ENCODE results near the gene KDM3B.
"Not testable (repeated sequence)": the region's sequence is repeated elsewhere in the genome, so short reads cannot be mapped to it uniquely, and the experiment has no call there.

The KDM3B gene

DNA sequence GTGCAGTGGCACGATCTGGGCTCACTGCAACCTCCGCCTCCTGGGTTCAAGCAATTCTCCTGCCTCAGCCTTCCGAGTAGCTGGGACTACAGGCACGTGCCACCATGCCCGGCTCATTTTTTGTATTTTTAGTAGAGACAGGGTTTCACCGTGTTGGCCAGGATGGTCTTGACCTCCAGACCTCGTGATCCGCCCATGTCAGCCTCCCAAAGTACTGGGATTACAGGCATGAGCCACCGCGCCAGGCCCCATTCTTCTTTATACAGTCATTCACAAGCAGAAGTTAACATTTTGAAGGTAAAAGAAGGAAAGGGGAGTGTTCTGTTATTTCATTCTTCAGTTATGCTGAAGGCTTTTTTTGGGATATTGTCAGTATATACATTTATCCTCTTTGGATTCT is 37.4 kb downstream of the KDM3B start:
- not testable (repeated sequence) for H3K36me3 ChIP-seq (ENCODE audit: control insufficient read depth, insufficient read depth, low read length); H3K27me3 ChIP-seq (ENCODE audit: control insufficient read depth, insufficient read depth, low read length); H3K9me3 ChIP-seq (ENCODE audit: control insufficient read depth, insufficient read depth, low read length); H3K4me1 ChIP-seq (ENCODE audit: control insufficient read depth, insufficient read depth, low read length); H3K27ac ChIP-seq (ENCODE audit: low read length); H3K4me3 ChIP-seq (ENCODE audit: low read length); DNase-seq (ENCODE audit: low read depth, low spot score)
- no CpG with 5 or more reads among the region's 10 CpGs for WGBS (ENCODE audit: insufficient coverage, insufficient read length)

DNA sequence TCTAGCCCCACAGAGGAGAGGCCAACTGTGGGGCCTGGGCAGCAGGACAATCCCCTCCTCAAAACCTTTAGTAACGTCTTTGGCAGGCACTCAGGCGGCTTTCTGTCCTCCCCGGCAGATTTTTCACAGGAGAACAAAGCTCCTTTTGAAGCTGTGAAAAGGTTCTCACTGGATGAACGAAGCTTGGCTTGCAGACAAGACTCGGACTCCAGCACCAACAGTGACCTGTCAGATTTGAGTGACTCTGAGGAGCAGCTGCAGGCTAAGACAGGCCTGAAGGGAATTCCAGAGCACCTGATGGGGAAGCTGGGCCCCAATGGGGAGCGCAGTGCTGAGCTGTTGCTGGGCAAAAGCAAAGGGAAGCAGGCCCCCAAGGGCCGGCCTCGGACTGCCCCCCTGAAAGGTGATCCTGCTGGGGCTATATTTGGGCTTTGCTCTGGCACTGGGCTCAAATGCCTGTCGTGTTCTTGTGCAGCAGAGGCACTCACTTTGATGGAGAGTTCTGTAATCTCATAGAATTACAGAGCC is 39.4 kb downstream of the KDM3B start:
- no peak for DNase-seq (ENCODE audit: low read depth, low spot score)
- Histone ChIP-seq H3K4me3 (ENCODE audit: low read length) (no peak overlapping the region), H3K27me3 (ENCODE audit: control insufficient read depth, insufficient read depth, low read length) (no peaks in the 10 kb centered on the region), H3K9me3 (ENCODE audit: control insufficient read depth, insufficient read depth, low read length) (no peaks in the 10 kb centered on the region), H3K36me3 (ENCODE audit: control insufficient read depth, insufficient read depth, low read length) (peaks cover 2% of the 10 kb centered on the region; the same call in 1 of the 2 replicates), H3K27ac (ENCODE audit: low read length) (no peak overlapping the region), H3K4me1 (ENCODE audit: control insufficient read depth, insufficient read depth, low read length) (no peaks in the 10 kb centered on the region)
- WGBS (ENCODE audit: insufficient coverage, insufficient read length): no CpG with 5 or more reads among the region's 9 CpGs

DNA sequence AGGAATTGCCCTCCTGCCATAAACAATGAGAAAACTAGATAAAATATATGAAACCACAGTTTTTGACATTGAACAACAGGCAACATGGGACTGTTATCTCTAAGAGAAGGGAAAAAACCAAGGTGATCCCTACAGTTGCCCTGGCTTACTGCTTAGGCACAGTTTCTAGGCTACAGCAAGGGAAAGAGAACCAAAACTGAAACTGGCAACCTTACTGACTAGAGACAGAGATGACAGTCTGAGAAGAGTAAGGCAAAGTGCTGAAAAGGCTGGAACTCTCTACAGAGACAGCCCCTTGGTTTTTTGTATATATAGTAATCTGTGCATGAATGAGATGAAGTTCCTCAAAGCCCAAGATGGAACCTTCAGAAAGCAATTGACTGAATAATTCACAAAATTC is 50.2 kb downstream of the KDM3B start:
- peaks cover 19% of the 10 kb centered on the region; the same call in 1 of the 2 replicates for H3K36me3 ChIP-seq (ENCODE audit: control insufficient read depth, insufficient read depth, low read length)
- no peaks in the 10 kb centered on the region for H3K27me3 ChIP-seq (ENCODE audit: control insufficient read depth, insufficient read depth, low read length)
- H3K4me3 ChIP-seq (ENCODE audit: low read length): no peak overlapping the region
- no peak for DNase-seq (ENCODE audit: low read depth, low spot score)
- no peaks in the 10 kb centered on the region for H3K4me1 ChIP-seq (ENCODE audit: control insufficient read depth, insufficient read depth, low read length)
- H3K9me3 ChIP-seq (ENCODE audit: control insufficient read depth, insufficient read depth, low read length): no peaks in the 10 kb centered on the region
- H3K27ac ChIP-seq (ENCODE audit: low read length): no peak overlapping the region

DNA sequence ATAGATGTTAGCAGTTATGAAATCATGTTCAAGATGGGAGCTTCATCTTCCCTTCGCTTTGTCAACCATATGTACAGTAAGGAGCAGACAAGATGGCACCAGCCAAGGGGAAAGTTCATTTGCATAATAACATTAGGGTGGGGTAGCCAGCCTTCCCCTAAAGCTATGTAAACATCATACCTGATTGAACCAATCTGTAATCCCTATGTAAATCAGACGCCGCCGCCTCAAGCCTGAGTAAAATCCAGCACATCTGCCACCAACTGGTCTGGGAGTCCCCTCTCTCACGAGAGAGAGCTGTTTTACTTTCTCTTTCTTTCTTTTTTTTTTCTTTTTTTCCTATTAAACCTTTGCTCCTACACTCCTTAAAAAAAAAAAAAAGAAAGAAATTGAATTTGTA is 55.5 kb downstream of the KDM3B start:
- no CpG with 5 or more reads among the region's 5 CpGs for WGBS (ENCODE audit: insufficient coverage, insufficient read length)

DNA sequence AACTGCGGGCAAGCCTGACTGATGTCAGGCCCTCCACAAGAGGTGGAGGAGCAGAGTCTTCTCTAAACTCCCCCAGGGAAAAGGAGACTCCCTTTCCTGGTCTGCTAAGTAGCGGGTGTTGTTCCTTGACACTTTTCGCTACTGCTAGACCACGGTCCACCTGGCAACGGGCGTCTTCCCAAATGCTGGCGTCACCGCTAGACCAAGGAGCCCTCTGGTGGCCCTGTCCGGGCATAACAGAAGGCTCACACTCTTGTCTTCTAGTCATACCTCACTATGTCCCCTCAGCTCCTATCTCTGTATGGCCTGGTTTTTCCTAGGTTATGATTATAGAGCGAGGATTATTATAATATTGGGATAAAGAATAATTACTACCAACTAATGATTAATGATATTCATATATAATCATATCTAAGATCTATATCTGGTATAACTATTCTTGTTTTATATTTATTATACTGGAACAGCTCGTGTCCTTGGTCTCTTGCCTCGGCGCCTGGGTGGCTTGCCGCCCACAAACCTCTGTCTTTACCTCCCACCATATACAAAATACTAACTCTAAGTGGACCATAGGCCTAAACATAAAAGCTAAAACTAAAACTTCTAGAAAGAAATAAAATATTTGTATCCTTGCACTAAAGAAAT is 58.6 kb downstream of the KDM3B start:
- H3K27ac ChIP-seq (ENCODE audit: low read length); H3K4me1 ChIP-seq (ENCODE audit: control insufficient read depth, insufficient read depth, low read length); H3K36me3 ChIP-seq (ENCODE audit: control insufficient read depth, insufficient read depth, low read length); H3K4me3 ChIP-seq (ENCODE audit: low read length); H3K27me3 ChIP-seq (ENCODE audit: control insufficient read depth, insufficient read depth, low read length); H3K9me3 ChIP-seq (ENCODE audit: control insufficient read depth, insufficient read depth, low read length): not testable (repeated sequence)
- WGBS (ENCODE audit: insufficient coverage, insufficient read length): no CpG with 5 or more reads among the region's 14 CpGs
- DNase-seq (ENCODE audit: low read depth, low spot score): peak; percentile 7

More for the DNA sequence above, 55.5 kb downstream of the KDM3B start:
- Histone ChIP-seq H3K27ac (ENCODE audit: low read length) (no peak overlapping the region), H3K4me1 (ENCODE audit: control insufficient read depth, insufficient read depth, low read length) (no peaks in the 10 kb centered on the region), H3K9me3 (ENCODE audit: control insufficient read depth, insufficient read depth, low read length) (no peaks in the 10 kb centered on the region), H3K27me3 (ENCODE audit: control insufficient read depth, insufficient read depth, low read length) (no peaks in the 10 kb centered on the region), H3K36me3 (ENCODE audit: control insufficient read depth, insufficient read depth, low read length) (peaks cover 4% of the 10 kb centered on the region; the same call in 1 of the 2 replicates), H3K4me3 (ENCODE audit: low read length) (no peak overlapping the region)
- no peak for DNase-seq (ENCODE audit: low read depth, low spot score)

DNA sequence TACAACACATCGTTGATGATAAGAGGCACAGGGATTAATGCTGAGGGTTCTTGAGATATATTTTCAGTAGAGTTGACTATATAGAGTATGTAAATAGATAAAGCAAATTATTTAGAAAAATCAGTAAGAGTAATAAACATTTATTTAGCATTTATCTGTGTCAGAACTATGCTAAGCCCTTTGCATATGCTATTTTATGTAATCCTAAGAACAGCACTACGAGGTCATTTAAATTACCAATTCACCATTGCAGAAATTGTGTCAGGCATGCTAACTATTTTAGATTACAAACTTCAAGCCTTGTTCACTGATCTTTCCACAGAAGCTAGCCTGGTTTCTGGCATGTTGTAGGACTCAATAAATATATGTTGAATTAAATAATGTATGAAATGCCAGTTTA is 66.0 kb downstream of the KDM3B start:
- Histone ChIP-seq H3K4me1 (ENCODE audit: control insufficient read depth, insufficient read depth, low read length) (no peaks in the 10 kb centered on the region), H3K27ac (ENCODE audit: low read length) (no peak overlapping the region), H3K27me3 (ENCODE audit: control insufficient read depth, insufficient read depth, low read length) (no peaks in the 10 kb centered on the region), H3K9me3 (ENCODE audit: control insufficient read depth, insufficient read depth, low read length) (no peaks in the 10 kb centered on the region), H3K36me3 (ENCODE audit: control insufficient read depth, insufficient read depth, low read length) (peaks cover 11% of the 10 kb centered on the region; the same call in 1 of the 2 replicates), H3K4me3 (ENCODE audit: low read length) (no peak overlapping the region)
- no CpG with 5 or more reads among the region's 2 CpGs for WGBS (ENCODE audit: insufficient coverage, insufficient read length)
- DNase-seq (ENCODE audit: low read depth, low spot score): no peak

DNA sequence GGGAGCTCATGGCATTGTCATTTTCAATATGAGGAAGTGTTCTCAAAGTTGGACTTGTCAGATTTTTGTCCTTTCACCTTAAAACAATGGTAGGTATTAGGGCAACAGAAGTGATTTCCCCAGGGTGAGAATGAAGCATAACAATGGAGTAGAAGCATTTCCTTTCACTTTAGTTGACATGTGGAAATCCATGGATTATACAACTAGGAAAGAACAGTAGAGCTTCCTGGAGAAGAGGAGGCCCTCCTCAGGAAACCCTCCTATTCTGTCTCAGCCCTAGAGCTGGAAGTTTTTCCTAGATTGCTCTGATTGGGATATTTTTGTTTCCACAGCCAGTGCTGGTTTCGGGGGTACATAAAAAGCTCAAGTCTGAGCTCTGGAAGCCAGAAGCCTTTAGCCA is 72.6 kb downstream of the KDM3B start:
- DNase-seq (ENCODE audit: low read depth, low spot score): no peak
- no peak overlapping the region for H3K4me3 ChIP-seq (ENCODE audit: low read length)
- WGBS (ENCODE audit: insufficient coverage, insufficient read length): no CpG with 5 or more reads among the region's 1 CpG
- no peaks in the 10 kb centered on the region for H3K27me3 ChIP-seq (ENCODE audit: control insufficient read depth, insufficient read depth, low read length)
- H3K36me3 ChIP-seq (ENCODE audit: control insufficient read depth, insufficient read depth, low read length): peaks cover 13% of the 10 kb centered on the region; the same call in 1 of the 2 replicates
- no peak overlapping the region for H3K27ac ChIP-seq (ENCODE audit: low read length)
- H3K9me3 ChIP-seq (ENCODE audit: control insufficient read depth, insufficient read depth, low read length): no peaks in the 10 kb centered on the region
- no peaks in the 10 kb centered on the region for H3K4me1 ChIP-seq (ENCODE audit: control insufficient read depth, insufficient read depth, low read length)

DNA sequence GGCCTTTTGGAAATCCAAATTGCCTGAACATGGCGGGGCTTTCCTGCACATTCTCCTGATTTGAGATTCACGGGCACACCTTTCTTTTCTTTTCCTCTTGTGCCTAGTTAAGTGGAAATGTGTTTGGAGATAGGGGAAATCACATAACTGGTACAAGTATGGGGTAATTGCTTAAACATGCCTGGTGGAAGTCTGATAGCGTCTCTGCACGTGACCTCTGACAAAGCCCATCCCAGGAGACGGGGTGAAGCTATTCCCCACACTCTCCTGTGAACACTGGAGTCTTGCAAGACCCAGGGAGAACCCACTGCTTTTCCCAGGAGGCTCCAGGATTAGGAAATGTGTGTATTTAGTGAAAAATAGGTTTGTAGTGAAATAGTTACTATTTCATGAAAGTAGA is 83.5 kb downstream of the KDM3B start:
- H3K27me3 ChIP-seq (ENCODE audit: control insufficient read depth, insufficient read depth, low read length): no peaks in the 10 kb centered on the region
- no CpG with 5 or more reads among the region's 5 CpGs for WGBS (ENCODE audit: insufficient coverage, insufficient read length)
- no peaks in the 10 kb centered on the region for H3K9me3 ChIP-seq (ENCODE audit: control insufficient read depth, insufficient read depth, low read length)
- H3K36me3 ChIP-seq (ENCODE audit: control insufficient read depth, insufficient read depth, low read length): peaks cover 16% of the 10 kb centered on the region; the same call in 1 of the 2 replicates
- no peak overlapping the region for H3K27ac ChIP-seq (ENCODE audit: low read length)
- no peak overlapping the region for H3K4me3 ChIP-seq (ENCODE audit: low read length)
- peaks cover 6% of the 10 kb centered on the region; the same call in 1 of the 2 replicates for H3K4me1 ChIP-seq (ENCODE audit: control insufficient read depth, insufficient read depth, low read length)
- no peak for DNase-seq (ENCODE audit: low read depth, low spot score)

DNA sequence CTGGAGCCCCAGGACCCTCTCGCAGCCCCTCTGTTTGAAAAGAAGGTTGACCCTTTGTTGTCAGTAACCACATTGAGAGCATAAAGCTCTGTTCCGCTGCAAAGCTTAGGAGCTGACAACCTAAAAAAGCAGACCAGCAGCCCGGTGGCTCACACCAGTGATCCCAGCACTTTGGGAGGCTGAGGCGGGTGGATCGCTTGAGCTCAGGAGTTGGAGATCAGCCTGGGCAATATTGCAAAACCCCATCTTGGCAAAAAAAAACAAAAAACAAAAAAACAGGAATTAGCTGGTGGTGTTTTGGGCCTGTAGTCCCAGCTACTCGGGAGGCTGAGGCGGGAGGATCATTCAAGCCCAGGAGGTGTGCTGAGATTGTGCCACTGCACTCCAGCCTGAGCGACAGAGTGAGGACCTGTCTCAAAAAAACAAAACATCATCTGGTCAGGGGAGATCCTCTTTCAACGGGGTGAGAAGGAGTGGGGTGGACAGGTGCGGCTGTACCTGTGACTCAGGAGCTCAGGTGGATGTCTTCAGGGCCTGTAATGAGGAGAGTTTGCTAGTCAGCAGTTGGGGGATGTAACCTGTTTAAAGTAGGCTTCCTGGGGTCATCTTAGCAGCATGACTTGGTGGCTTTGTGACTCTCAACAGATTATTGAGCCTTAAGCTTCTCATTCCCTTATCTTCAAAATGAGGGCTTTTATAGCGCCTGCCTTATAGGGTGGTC is 85.7 kb downstream of the KDM3B start:
- Histone ChIP-seq H3K36me3 (ENCODE audit: control insufficient read depth, insufficient read depth, low read length) (peaks cover 10% of the 10 kb centered on the region; the same call in 1 of the 2 replicates), H3K27me3 (ENCODE audit: control insufficient read depth, insufficient read depth, low read length) (no peaks in the 10 kb centered on the region), H3K4me3 (ENCODE audit: low read length) (peak overlapping the region; percentile 66; the same call in 1 of the 2 replicates), H3K9me3 (ENCODE audit: control insufficient read depth, insufficient read depth, low read length) (no peaks in the 10 kb centered on the region), H3K27ac (ENCODE audit: low read length) (no peak overlapping the region), H3K4me1 (ENCODE audit: control insufficient read depth, insufficient read depth, low read length) (peaks cover 6% of the 10 kb centered on the region; the same call in 1 of the 2 replicates)
- no CpG with 5 or more reads among the region's 11 CpGs for WGBS (ENCODE audit: insufficient coverage, insufficient read length)
- no peak for DNase-seq (ENCODE audit: low read depth, low spot score)

DNA sequence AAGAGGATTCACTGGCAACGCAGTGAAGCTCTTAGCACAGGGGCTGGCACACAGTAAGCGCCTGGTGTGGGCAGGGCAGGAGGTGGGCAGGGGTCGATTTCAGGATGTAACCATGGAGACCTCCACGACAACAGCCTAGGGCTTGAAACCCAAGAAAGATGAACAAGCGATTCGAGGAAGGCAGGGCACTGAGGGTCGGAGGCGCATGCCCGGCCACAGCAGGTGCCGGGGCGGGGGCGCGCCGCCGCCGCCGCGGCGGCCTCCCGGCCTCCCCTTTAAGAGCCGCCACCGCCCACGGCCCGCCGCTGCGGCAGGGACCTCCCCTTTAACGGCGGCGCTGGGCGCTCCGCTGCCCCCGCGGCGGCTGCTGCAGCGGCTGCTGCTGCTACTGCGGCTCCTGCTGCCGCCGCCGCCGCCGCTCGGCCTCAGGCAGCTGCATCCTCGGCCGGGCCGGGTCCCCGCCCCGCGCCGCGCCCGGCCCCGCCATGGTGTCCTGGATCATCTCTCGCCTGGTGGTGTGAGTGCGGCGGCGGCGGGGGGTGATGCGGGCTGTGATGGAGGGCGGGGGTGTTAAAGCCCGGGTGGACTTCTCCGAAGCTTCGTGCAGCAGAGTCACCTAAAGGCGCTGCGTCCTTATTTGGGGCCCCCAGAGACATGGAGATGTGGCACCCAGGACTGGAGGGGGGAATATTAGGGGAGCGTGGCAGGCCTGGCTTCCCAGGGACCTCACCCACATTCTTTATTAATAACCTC is 86.4 kb downstream of the KDM3B start, which contains the start of gene REEP2:
REEP2 (plus strand) TSS at position 334 of the 753 bp plus-strand sequence; CDS start at position 486, 152 bp downstream.
- Histone ChIP-seq H3K27ac (ENCODE audit: low read length) (no peak within 1 kb of the TSS), H3K36me3 (ENCODE audit: control insufficient read depth, insufficient read depth, low read length) (peaks cover 10% of the 10 kb centered on the region; the same call in 1 of the 2 replicates), H3K9me3 (ENCODE audit: control insufficient read depth, insufficient read depth, low read length) (no peaks in the 10 kb centered on the region), H3K27me3 (ENCODE audit: control insufficient read depth, insufficient read depth, low read length) (no peaks in the 10 kb centered on the region), H3K4me3 (ENCODE audit: low read length) (peak within 1 kb of the TSS; percentile 66; the same call in 1 of the 2 replicates), H3K4me1 (ENCODE audit: control insufficient read depth, insufficient read depth, low read length) (peaks cover 6% of the 10 kb centered on the region; the same call in 1 of the 2 replicates)
- no peak for DNase-seq (ENCODE audit: low read depth, low spot score)
- no CpG with 5 or more reads among the region's 65 CpGs for WGBS (ENCODE audit: insufficient coverage, insufficient read length)
